Suprapubic skin (tissue), 4 donors: ENCODE data around the gene PDILT. TPM values are rescaled to one million over a fixed set of nuclear protein-coding genes. Genes with fewer than 3 reads are reported as not detected.

ENCODE experiments used
- DNase-seq, 2 donors: peaks; one replicate each; pipeline ENCODE4 v3.0.0-alpha.2; 2019; ENCODE audit warnings: low spot score in 2 of 2
- H3K27ac ChIP-seq: fragments of 200-600 bp; sonication (generic); one replicate; pipeline ENCODE4 v1.5.1; 2019
- H3K27me3 ChIP-seq: fragments of 200-600 bp; sonication (generic); one replicate; pipeline ENCODE4 v1.5.1; 2019
- H3K36me3 ChIP-seq: fragments of 200-600 bp; sonication (generic); one replicate; pipeline ENCODE4 v1.5.1; 2019
- H3K4me1 ChIP-seq: fragments of 200-600 bp; sonication (generic); one replicate; pipeline ENCODE4 v1.5.1; 2019
- H3K4me3 ChIP-seq: fragments of 200-600 bp; sonication (generic); one replicate; pipeline ENCODE4 v1.5.1; 2019; ENCODE audit warnings: mild to moderate bottlenecking
- H3K9me3 ChIP-seq: fragments of 200-600 bp; sonication (generic); one replicate; pipeline ENCODE4 v1.5.1; 2019
- EP300 ChIP-seq: sonication (generic); formaldehyde crosslinking; IDR thresholded peaks from one replicate; pipeline ENCODE4 v1.6.1; 2017; ENCODE audit warnings: antibody characterized with exemption
- POLR2A ChIP-seq, 2 donors: fragments of 450-650 bp; IDR thresholded peaks; one replicate each; pipeline ENCODE4 v1.6.1; 2017; ENCODE audit warnings: antibody characterized with exemption in 2 of 2, mild to moderate bottlenecking in 2 of 2, moderate library complexity in 2 of 2
- POLR2AphosphoS5 ChIP-seq, 3 donors: sonication (generic); formaldehyde crosslinking; IDR thresholded peaks; one replicate each; pipeline ENCODE4 v1.6.1; 2017; ENCODE audit warnings: antibody characterized with exemption in 3 of 3
- WGBS: methylation state at CpG from one replicate; pipeline ENCODE4 v1.1.5; 2018; 5-methylcytosine and 5-hydroxymethylcytosine counted together
- total RNA-seq, 4 donors: library from RNA; depleted of rRNA; stranded (reverse); fragments of >200 nt; gene quantifications; one replicate each; pipeline ENCODE4 v1.1.0, GENCODE V29; 2016
- TF ChIP-seq, protein P1 (sequence below), 2 donors: fragments of 200-600 bp in 1 of 2; fragments of 450-650 bp in 1 of 2; sonication (generic) in 1 of 2; IDR thresholded peaks; one replicate each; pipeline ENCODE4 v1.5.1; 2016 to 2019; ENCODE audit warnings: antibody characterized with exemption in 2 of 2, mild to moderate bottlenecking in 1 of 2, moderate library complexity in 1 of 2

PDILT gene
- total RNA-seq, 4 donors from 2014 or later = not detected

DNA sequence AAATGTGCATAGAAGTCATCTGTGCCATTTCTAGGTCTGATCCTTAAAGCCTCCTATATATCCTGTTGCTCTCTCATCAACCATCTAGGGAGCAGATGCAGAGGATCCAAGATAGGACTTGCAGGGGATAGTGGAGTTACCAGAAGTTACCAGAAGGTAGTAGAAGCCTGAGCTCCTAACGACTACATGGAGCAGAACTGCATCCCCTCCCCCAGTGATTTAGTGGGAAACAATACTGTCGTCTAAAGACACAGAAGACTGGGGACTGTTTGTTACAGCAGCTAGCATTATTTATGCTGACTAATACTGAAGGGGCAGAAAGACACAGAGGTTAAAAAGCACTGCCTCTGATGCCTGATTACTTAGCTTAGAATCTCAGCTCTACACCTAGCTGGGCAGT lies 93.0 kb downstream of the PDILT start:
- TF ChIP-seq POLR2A (IDR thresholded peaks at IDR 0.05) = no peak
- TF ChIP-seq EP300 = no peak
- TF ChIP-seq POLR2AphosphoS5 (IDR thresholded peaks at IDR 0.05) = no peak
- TF ChIP-seq, protein P1, sequence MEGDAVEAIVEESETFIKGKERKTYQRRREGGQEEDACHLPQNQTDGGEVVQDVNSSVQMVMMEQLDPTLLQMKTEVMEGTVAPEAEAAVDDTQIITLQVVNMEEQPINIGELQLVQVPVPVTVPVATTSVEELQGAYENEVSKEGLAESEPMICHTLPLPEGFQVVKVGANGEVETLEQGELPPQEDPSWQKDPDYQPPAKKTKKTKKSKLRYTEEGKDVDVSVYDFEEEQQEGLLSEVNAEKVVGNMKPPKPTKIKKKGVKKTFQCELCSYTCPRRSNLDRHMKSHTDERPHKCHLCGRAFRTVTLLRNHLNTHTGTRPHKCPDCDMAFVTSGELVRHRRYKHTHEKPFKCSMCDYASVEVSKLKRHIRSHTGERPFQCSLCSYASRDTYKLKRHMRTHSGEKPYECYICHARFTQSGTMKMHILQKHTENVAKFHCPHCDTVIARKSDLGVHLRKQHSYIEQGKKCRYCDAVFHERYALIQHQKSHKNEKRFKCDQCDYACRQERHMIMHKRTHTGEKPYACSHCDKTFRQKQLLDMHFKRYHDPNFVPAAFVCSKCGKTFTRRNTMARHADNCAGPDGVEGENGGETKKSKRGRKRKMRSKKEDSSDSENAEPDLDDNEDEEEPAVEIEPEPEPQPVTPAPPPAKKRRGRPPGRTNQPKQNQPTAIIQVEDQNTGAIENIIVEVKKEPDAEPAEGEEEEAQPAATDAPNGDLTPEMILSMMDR (IDR thresholded peaks at IDR 0.05) = no peak
- WGBS = 71% methylated on average over 2 of the region's 2 CpGs
- no peak for DNase-seq
- Histone ChIP-seq H3K4me3 (no peak overlapping the region), H3K27ac (no peak overlapping the region), H3K9me3 (no peaks in the 10 kb centered on the region), H3K27me3 (no peaks in the 10 kb centered on the region), H3K36me3 (no peaks in the 10 kb centered on the region), H3K4me1 (no peaks in the 10 kb centered on the region)

DNA sequence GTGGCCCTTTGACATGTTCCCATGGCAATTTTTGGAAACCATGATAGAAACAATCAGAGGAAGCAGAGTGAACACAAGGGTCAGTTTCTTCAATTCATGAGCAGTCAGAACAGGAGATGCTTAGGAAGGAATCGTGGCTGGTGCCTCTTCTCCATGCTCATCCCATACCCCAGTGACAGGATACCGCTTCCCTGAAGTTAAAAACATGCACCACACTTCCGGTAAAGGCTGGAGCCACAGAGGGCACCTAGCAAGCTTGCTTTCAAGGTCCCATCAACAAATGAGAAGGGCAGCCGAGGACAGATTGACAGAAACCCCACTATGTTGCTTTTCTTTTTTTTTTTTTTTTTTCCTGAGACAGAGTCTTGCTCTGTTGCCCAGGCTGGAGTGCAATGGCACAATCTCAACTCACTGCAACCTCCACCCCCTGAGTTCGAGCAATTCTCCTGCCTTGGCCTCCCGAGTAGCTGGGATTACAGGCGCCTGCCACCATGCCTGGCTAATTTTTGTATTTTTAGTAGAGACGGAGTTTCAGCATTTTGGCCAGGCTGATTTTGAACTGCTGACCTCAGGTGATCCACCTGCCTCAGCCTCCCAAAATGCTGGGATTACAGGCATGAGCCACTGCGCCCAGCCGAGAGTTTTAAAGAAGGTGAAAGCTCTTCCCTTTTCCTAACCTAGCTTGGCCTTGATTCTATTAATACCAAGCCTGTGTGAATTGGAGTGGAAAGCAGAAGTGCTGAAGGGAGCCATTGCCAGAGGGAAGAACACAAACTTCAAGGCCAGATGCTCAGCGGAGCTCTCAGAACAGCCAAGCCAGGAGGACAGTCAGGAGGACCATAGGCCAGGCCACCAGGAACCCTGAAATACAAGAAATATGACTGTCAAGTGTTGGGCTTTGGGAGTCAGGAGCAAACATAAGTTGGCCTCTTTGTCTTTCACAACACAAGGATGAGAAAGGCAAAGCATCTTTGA lies 93.8 kb downstream of the PDILT start:
- WGBS = 83% methylated on average over 11 of the region's 11 CpGs
- TF ChIP-seq POLR2A (IDR thresholded peaks at IDR 0.05) (no peak), EP300 (no peak), POLR2AphosphoS5 (IDR thresholded peaks at IDR 0.05) (no peak)
- TF ChIP-seq, protein P1 (IDR thresholded peaks at IDR 0.05) = no peak
- DNase-seq = no peak
- Histone ChIP-seq H3K4me1 (no peaks in the 10 kb centered on the region), H3K36me3 (no peaks in the 10 kb centered on the region), H3K9me3 (no peaks in the 10 kb centered on the region), H3K27me3 (no peaks in the 10 kb centered on the region), H3K27ac (no peak overlapping the region), H3K4me3 (no peak overlapping the region)

DNA sequence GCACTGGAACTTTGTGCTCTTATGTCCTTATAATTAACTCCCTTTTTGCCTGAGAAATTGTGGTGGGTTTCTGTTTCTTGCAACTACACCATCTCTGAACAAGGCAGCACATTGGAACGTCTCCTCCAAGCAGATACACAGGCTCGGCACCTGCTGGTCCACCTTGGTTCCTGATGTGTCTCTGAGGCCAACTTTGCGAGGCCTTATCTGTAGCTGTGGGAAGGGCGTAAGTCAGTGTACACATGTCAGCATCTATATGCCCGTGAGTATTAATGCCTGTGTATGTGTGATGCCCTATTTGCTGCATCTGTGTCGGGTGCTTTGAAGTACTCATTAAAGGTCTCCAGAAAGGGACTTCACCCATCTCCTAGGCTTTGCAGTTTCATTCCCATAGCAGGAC lies 94.8 kb downstream of the PDILT start:
- 94% methylated on average over 6 of the region's 6 CpGs for WGBS
- no peak for DNase-seq
- no peak for TF ChIP-seq EP300
- no peak for TF ChIP-seq POLR2A (IDR thresholded peaks at IDR 0.05)
- no peak for TF ChIP-seq POLR2AphosphoS5 (IDR thresholded peaks at IDR 0.05)
- TF ChIP-seq, protein P1 (IDR thresholded peaks at IDR 0.05) = no peak
- H3K27ac ChIP-seq = no peak overlapping the region
- H3K36me3 ChIP-seq = no peaks in the 10 kb centered on the region
- no peaks in the 10 kb centered on the region for H3K9me3 ChIP-seq
- no peaks in the 10 kb centered on the region for H3K27me3 ChIP-seq
- H3K4me1 ChIP-seq = no peaks in the 10 kb centered on the region
- H3K4me3 ChIP-seq = no peak overlapping the region

Other genes with a start within 250 kb of the PDILT start
- gene GP2, start 77.2 kb downstream of the PDILT start, total RNA-seq = under 1 TPM in 1 of 4 donors, not detected in 3; 0.31 TPM
- not detected for gene UMOD, start 52.0 kb downstream of the PDILT start, total RNA-seq
- 10 to 100 TPM in 1 of 4 donors, 1 to 10 TPM in 3; 1.2 to 11.4 (median 4.6) TPM for gene ACSM5, start 4.8 kb upstream of the PDILT start, total RNA-seq
- not detected for gene ACSM2A, start 46.8 kb upstream of the PDILT start, total RNA-seq
- gene ACSM2B, start 171.6 kb upstream of the PDILT start, total RNA-seq = under 1 TPM in 1 of 4 donors, not detected in 3; 0.32 TPM